ENCODE measurements around the gene FYB1. TPM values are rescaled to one million over a fixed set of nuclear protein-coding genes. Genes with fewer than 3 reads are reported as not detected.

Gene FYB1
- total RNA-seq, 1 donor, result under 0.01 TPM

- H3K36me3 ChIP-seq (ENCODE audit: insufficient read depth, low read length), result no peaks in the 10 kb centered on the region
- H3K4me2 ChIP-seq (ENCODE audit: insufficient read depth, low read length), result no peak overlapping the region
- H3K9me3 ChIP-seq (ENCODE audit: low read depth, low read length), result no peaks in the 10 kb centered on the region
- H3K4me1 ChIP-seq (ENCODE audit: insufficient read depth, low read length), result peaks cover 19% of the 10 kb centered on the region
- peak overlapping the region; percentile 53 for H3K27ac ChIP-seq (ENCODE audit: low read depth, low read length)
- no peaks in the 10 kb centered on the region for H3K27me3 ChIP-seq (ENCODE audit: insufficient read depth, low read length)
- H3K4me3 ChIP-seq (ENCODE audit: insufficient read depth, low read length), result no peak overlapping the region
- DNase-seq (ENCODE audit: insufficient read length, low spot score, missing footprints), result no peak
- no peaks in the 10 kb centered on the region for H3K79me2 ChIP-seq (ENCODE audit: insufficient read depth, low read length)
- H4K20me1 ChIP-seq (ENCODE audit: insufficient read depth, low read length), result no peaks in the 10 kb centered on the region
- no peak for TF ChIP-seq CTCF (IDR thresholded peaks at IDR 0.05; ENCODE audit: extremely low read depth, low read depth, low read length)
- H2AFZ ChIP-seq (ENCODE audit: low read length), result no peak overlapping the region
Measured at GRCh38 chr5:39169081-39169480, 50.3 kb downstream of the FYB1 start.

GRCh38 chr5:39167972-39168342 lies 51.4 kb downstream of the FYB1 start:
- TF ChIP-seq CTCF (IDR thresholded peaks at IDR 0.05; ENCODE audit: extremely low read depth, low read depth, low read length), result no peak
- H3K4me3 ChIP-seq (ENCODE audit: insufficient read depth, low read length), result no peak overlapping the region
- no peak for DNase-seq (ENCODE audit: insufficient read length, low spot score, missing footprints)
- no peaks in the 10 kb centered on the region for H3K27me3 ChIP-seq (ENCODE audit: insufficient read depth, low read length)
- H4K20me1 ChIP-seq (ENCODE audit: insufficient read depth, low read length), result no peaks in the 10 kb centered on the region
- H3K4me1 ChIP-seq (ENCODE audit: insufficient read depth, low read length), result peaks cover 19% of the 10 kb centered on the region
- H3K9me3 ChIP-seq (ENCODE audit: low read depth, low read length), result no peaks in the 10 kb centered on the region
- H2AFZ ChIP-seq (ENCODE audit: low read length), result no peak overlapping the region
- no peaks in the 10 kb centered on the region for H3K36me3 ChIP-seq (ENCODE audit: insufficient read depth, low read length)
- no peak overlapping the region for H3K27ac ChIP-seq (ENCODE audit: low read depth, low read length)
- H3K79me2 ChIP-seq (ENCODE audit: insufficient read depth, low read length), result no peaks in the 10 kb centered on the region
- H3K4me2 ChIP-seq (ENCODE audit: insufficient read depth, low read length), result no peak overlapping the region

GRCh38 chr5:39167141-39167971 lies 52.0 kb downstream of the FYB1 start:
- no peak overlapping the region for H3K27ac ChIP-seq (ENCODE audit: low read depth, low read length)
- H2AFZ ChIP-seq (ENCODE audit: low read length), result no peak overlapping the region
- DNase-seq (ENCODE audit: insufficient read length, low spot score, missing footprints), result no peak

More at GRCh38 chr5:39167141-39167971, 52.0 kb downstream of the FYB1 start:
- Histone ChIP-seq H4K20me1 (ENCODE audit: insufficient read depth, low read length) (no peaks in the 10 kb centered on the region), H3K9me3 (ENCODE audit: low read depth, low read length) (no peaks in the 10 kb centered on the region), H3K27me3 (ENCODE audit: insufficient read depth, low read length) (no peaks in the 10 kb centered on the region), H3K4me1 (ENCODE audit: insufficient read depth, low read length) (peaks cover 19% of the 10 kb centered on the region), H3K36me3 (ENCODE audit: insufficient read depth, low read length) (no peaks in the 10 kb centered on the region), H3K4me2 (ENCODE audit: insufficient read depth, low read length) (no peak overlapping the region), H3K4me3 (ENCODE audit: insufficient read depth, low read length) (no peak overlapping the region), H3K79me2 (ENCODE audit: insufficient read depth, low read length) (no peaks in the 10 kb centered on the region)
- no peak for TF ChIP-seq CTCF (IDR thresholded peaks at IDR 0.05; ENCODE audit: extremely low read depth, low read depth, low read length)
